Measurements from ENCODE around the gene GLIS1.

Gene GLIS1

DNA sequence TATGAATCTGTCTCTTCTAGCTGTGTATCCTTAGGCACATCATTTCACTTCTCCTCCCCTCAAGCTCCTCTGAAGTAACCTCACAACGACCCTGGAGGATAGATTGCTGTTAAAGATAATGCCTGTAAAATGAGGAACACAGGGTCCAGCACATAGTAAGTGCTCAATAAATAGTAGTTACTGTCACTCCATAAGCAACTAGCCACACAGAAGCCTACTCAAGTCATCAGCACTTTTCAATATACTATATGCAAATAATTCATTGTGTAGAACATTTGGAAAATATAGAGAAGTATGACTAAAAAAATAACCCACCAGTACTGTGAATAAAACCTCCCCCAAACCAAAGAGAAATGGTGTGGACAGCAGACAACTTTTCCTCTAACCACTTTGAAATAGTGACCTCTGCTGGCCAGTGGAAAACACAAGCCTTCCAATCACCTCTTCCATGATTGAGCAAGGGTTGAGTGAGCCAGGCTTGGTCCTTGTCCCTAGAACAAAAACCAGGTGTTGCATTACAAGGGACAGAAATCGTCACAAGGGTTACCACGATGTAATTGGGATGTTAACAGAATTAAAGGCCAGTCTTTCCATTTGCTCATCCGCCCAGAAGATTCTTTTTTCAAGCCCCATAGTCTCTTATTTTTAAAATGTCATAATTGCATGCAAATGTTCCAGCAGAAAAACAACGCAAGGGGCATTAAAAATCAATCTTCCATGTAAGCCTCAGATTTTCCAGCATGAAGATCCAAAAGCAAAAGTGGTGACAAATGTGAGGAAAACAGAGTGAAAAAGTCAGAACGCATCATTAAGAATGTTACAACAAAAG, 15.7 kb upstream of the GLIS1 start:
- Mint-ChIP-seq H3K4me1 (no peaks in the 10 kb centered on the region), H3K9me3 (no peaks in the 10 kb centered on the region), H3K4me3 (no peak overlapping the region), H3K27me3 (no peaks in the 10 kb centered on the region), H3K27ac (no peak overlapping the region)
- DNase-seq (no peak), ATAC-seq (peak; percentile 52)

- Mint-ChIP-seq H3K27me3 (peaks cover 8% of the 10 kb centered on the region), H3K9me3 (no peaks in the 10 kb centered on the region), H3K27ac (no peak overlapping the region), H3K4me1 (no peaks in the 10 kb centered on the region), H3K4me3 (no peak overlapping the region)
- ATAC-seq: no peak
- DNase-seq: no peak
Observed at GRCh38 chr1:53752281-53752680, 13.3 kb upstream of the GLIS1 start.

DNA sequence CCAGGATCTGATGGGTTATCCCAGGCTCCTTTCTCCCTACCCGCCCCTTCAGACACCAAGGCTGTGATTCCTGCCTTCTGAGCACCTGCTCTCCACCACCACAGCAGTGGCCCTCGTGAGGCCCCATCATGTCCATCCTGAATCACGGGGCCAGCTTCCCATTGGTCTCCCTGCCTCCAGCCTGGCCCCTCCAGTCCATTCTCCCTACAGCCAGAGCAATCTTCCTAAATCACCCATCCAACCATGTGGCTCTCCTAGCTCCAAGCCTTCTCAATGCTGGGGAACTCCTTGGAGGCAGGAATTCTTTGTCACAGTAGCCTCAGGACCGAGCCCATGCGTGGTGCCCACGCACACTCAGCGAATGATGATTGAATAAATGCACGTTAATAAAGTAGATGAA, 8.9 kb upstream of the GLIS1 start:
- Mint-ChIP-seq H3K9me3 (peaks cover 5 to 7% of the 10 kb centered on the region in 2 donors), H3K4me3 (no peak overlapping the region), H3K27ac (peak overlapping the region in 1 of 2 donors; percentile 27), H3K27me3 (peaks cover 15% of the 10 kb centered on the region), H3K4me1 (no peaks in the 10 kb centered on the region)
- DNase-seq (no peak), ATAC-seq (no peak)

GRCh38 chr1:53740621-53741105, 1.7 kb upstream of the GLIS1 start:
- Mint-ChIP-seq H3K9me3 (peaks cover 8 to 9% of the 10 kb centered on the region in 2 donors), H3K4me3 (no peak overlapping the region), H3K27ac (no peak overlapping the region), H3K27me3 (peaks cover 63% of the 10 kb centered on the region), H3K4me1 (no peaks in the 10 kb centered on the region)
- DNase-seq: no peak
- ATAC-seq: no peak

- DNase-seq: no peak
- Mint-ChIP-seq H3K27ac (peak overlapping the region in 1 of 2 donors; percentile 36), H3K4me1 (no peaks in the 10 kb centered on the region), H3K27me3 (peaks cover 81% of the 10 kb centered on the region), H3K9me3 (peaks cover 8 to 9% of the 10 kb centered on the region in 2 donors), H3K4me3 (peak overlapping the region; percentile 34 to 55)
- no peak for ATAC-seq
Observed at GRCh38 chr1:53738205-53739108, 507 bp downstream of the GLIS1 start.

DNA sequence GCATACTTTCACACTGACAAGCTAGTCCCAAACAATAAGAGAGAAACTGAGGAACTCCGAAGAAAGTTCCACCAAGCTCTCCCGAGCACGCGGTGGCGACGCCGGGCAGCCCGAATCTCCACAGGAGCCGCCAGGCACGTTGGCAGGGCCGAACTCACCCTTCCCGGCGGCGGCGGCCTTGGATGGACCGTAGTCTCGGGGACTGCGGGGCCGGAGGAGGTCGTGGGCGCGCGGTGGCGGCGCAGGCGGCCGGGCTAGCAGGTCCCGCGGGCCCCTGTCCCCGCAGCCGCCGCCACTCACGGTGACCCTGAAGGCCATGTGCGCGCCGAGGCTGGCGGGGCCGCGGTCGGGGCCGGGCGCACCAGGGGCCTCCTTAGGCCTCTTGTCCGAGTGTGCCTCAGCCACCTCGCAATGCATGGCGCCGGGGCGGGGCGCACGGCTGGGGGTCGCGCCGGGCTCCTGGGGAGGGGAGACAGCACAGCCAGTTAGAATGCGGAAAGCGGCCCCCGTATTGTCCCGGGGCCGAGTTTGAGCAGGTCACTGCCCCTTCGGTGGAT, 1.2 kb downstream of the GLIS1 start:
- Mint-ChIP-seq H3K4me1 (no peaks in the 10 kb centered on the region), H3K4me3 (peak overlapping the region in 1 of 2 donors; percentile 12), H3K27me3 (peaks cover 81% of the 10 kb centered on the region), H3K27ac (no peak overlapping the region), H3K9me3 (peaks cover 1 to 2% of the 10 kb centered on the region in 2 donors)
- ATAC-seq (no peak), DNase-seq (no peak)

GRCh38 chr1:53736290-53736689, 2.7 kb downstream of the GLIS1 start:
- Mint-ChIP-seq H3K27ac (no peak overlapping the region), H3K27me3 (peaks cover 81% of the 10 kb centered on the region), H3K4me1 (no peaks in the 10 kb centered on the region), H3K4me3 (no peak overlapping the region), H3K9me3 (no peaks in the 10 kb centered on the region)
- no peak for ATAC-seq
- no peak for DNase-seq

- no peak for ATAC-seq
- DNase-seq: no peak
- Mint-ChIP-seq H3K4me3 (no peak overlapping the region), H3K9me3 (no peaks in the 10 kb centered on the region), H3K27ac (no peak overlapping the region), H3K4me1 (no peaks in the 10 kb centered on the region), H3K27me3 (peaks cover 80% of the 10 kb centered on the region)
Observed at GRCh38 chr1:53735681-53736080, 3.3 kb downstream of the GLIS1 start.

GRCh38 chr1:53735261-53735660, 3.7 kb downstream of the GLIS1 start:
- Mint-ChIP-seq H3K27ac (no peak overlapping the region), H3K4me1 (no peaks in the 10 kb centered on the region), H3K4me3 (no peak overlapping the region), H3K27me3 (peaks cover 76% of the 10 kb centered on the region), H3K9me3 (no peaks in the 10 kb centered on the region)
- no peak for ATAC-seq
- DNase-seq: no peak

- peaks cover 70% of the 10 kb centered on the region for H3K27me3 Mint-ChIP-seq
- H3K27ac Mint-ChIP-seq: no peak overlapping the region
- no peaks in the 10 kb centered on the region for H3K9me3 Mint-ChIP-seq
- H3K4me1 Mint-ChIP-seq: no peaks in the 10 kb centered on the region
- DNase-seq (no peak), ATAC-seq (no peak)
- no peak overlapping the region for H3K4me3 Mint-ChIP-seq
Observed at GRCh38 chr1:53734650-53735211, 4.2 kb downstream of the GLIS1 start.

DNA sequence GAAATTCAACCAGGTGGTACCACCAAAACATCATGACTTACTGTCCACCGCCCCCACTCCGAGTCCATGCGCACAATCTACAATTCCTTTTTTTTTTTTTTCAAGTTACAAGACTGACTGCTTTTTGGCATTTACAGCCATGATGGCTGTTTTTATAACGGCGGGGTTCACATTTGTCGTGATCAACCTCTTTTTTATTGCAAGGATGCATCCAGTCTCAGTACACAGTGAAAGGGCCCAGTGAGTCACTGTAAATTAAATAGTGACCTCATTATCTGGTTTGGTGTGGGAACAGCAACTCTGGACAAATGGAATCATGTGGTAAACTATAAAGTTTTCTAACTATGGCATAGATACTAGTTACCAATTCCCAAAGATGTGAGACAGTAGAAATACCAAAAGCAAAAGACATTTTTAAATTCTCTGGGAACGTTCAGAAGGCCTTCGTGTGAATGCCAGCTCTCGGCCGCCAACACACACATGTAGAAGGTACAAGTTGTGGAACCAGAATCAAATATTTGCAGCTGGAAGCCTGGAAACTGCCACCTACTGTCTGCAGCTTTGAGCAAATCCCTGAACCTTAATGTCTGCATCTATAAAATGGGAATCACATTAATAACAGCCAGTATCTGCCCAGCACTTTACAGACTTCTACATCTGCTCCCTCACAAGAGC, 4.9 kb downstream of the GLIS1 start:
- Mint-ChIP-seq H3K4me1 (no peaks in the 10 kb centered on the region), H3K4me3 (no peak overlapping the region), H3K9me3 (no peaks in the 10 kb centered on the region), H3K27ac (no peak overlapping the region), H3K27me3 (peaks cover 68% of the 10 kb centered on the region)
- DNase-seq: no peak
- no peak for ATAC-seq

DNA sequence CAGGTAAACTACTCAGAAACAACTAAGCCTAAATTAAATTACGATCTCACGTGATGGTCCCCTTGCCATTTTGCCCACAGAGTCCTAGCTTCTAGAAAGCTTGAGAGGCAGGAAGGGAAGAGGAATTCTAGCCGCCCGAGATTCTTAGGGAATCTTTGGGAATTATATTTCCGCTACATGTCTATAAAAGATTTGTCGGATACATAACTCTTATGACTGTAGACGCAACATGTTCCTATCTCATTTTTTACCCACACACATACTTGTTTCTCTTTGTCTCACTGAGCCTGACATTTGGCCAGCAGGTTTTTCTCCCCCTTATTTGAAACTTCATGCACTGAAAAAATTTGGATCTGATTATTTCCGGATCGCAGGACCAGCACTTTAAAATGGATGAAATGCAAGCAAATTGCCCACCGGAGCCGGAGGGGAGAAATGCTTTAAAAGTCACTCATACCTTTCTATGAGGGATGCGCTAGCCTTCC, 5.5 kb downstream of the GLIS1 start:
- H3K27me3 Mint-ChIP-seq: peaks cover 64% of the 10 kb centered on the region
- no peak for DNase-seq

DNA sequence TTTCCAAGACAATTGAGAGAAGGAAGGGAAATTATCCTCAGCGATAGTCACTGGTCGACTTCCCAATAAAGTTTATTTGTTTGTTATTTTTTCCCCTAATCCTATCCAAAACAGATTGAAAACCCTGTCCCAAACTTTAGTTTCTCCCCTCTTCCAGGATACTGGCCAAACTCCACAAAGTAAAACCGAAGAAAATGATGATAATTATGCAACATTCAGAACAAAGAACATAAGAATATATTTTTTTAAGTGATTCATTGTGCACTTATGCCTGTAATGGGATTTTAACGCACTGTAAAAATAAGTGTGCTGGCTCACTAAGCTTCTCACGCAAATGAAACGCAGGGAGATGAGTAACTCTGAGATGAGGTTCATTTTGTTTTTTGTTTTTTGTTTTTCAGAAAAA, 6.0 kb downstream of the GLIS1 start:
- Mint-ChIP-seq H3K9me3 (no peaks in the 10 kb centered on the region), H3K27ac (no peak overlapping the region), H3K27me3 (peaks cover 58% of the 10 kb centered on the region), H3K4me3 (no peak overlapping the region), H3K4me1 (no peaks in the 10 kb centered on the region)
- ATAC-seq (no peak), DNase-seq (no peak)

More for the DNA sequence above, 5.5 kb downstream of the GLIS1 start:
- no peaks in the 10 kb centered on the region for H3K4me1 Mint-ChIP-seq
- H3K27ac Mint-ChIP-seq: no peak overlapping the region
- no peak for ATAC-seq
- no peaks in the 10 kb centered on the region for H3K9me3 Mint-ChIP-seq
- no peak overlapping the region for H3K4me3 Mint-ChIP-seq

DNA sequence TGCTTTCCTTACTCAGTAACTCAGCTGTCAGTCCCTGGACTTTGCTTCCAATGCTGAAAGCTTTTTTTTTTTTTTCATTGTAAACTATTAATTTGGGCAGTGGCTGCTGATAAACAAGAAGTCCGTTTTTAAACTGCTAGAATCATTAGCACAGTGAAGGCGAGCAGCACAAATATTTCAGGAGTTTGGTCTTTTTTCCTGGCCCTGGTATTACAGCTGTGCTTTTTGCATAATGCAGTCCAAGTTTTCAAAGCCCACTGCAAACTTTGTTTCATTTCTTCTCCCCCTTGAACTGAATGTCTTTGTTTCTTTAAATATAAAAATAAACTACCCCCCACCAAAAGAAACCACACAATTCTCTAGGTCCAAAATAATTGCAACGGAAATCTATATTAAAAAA, 6.6 kb downstream of the GLIS1 start:
- ATAC-seq (no peak), DNase-seq (no peak)
- Mint-ChIP-seq H3K4me1 (no peaks in the 10 kb centered on the region), H3K27ac (no peak overlapping the region), H3K9me3 (no peaks in the 10 kb centered on the region), H3K4me3 (no peak overlapping the region), H3K27me3 (peaks cover 55% of the 10 kb centered on the region)

GRCh38 chr1:53731779-53732305, 7.1 kb downstream of the GLIS1 start:
- no peaks in the 10 kb centered on the region for H3K9me3 Mint-ChIP-seq
- peaks cover 49% of the 10 kb centered on the region for H3K27me3 Mint-ChIP-seq
- DNase-seq (no peak), ATAC-seq (no peak)
- no peaks in the 10 kb centered on the region for H3K4me1 Mint-ChIP-seq
- no peak overlapping the region for H3K27ac Mint-ChIP-seq
- no peak overlapping the region for H3K4me3 Mint-ChIP-seq

Measured in stimulated activated naive CD8-positive, alpha-beta T cell treated with anti-CD3 and anti-CD28 coated beads, Interleukin-15, amount 100 ng/mL, for 72 hours (primary cell).